Eye (tissue), 1 donor: ENCODE results near the gene HSP90B1.

Experiments
- DNase-seq: peaks from one replicate; pipeline ENCODE4 v3.0.0-alpha.2; 2015

Gene HSP90B1

GRCh38 chr12:103930787-103931735 lies 851 bp downstream of the HSP90B1 start:
- DNase-seq, result peak; percentile 71

DNA sequence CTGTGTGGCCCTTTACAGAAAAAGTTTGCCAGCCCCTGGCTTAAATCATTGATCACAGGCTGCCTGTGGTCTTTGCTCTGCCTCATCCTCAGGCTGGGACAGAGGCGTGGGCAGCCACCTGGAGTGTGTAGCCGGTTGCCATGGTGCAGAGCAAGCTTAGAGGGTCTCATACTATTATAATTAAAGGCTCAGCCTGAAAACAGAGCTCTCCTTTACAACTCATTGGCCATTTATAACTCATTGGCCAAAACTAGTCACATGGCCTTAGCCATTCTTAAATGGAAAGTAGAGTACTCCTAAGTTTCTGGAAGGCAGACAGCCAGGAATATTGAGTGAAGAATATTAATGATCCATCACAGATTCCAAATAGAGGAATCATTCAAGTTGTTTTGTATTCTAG lies 3.0 kb downstream of the HSP90B1 start:
- DNase-seq, result peak; percentile 24

- DNase-seq, result no peak
Measured at GRCh38 chr12:103936679-103937078, 6.5 kb downstream of the HSP90B1 start.

- no peak for DNase-seq
Measured at GRCh38 chr12:103944964-103945363, 14.8 kb downstream of the HSP90B1 start.

- no peak for DNase-seq
Measured at GRCh38 chr12:103947871-103948555, 17.8 kb downstream of the HSP90B1 start.

GRCh38 chr12:103948746-103949406 lies 18.7 kb downstream of the HSP90B1 start:
- DNase-seq, result no peak

DNA sequence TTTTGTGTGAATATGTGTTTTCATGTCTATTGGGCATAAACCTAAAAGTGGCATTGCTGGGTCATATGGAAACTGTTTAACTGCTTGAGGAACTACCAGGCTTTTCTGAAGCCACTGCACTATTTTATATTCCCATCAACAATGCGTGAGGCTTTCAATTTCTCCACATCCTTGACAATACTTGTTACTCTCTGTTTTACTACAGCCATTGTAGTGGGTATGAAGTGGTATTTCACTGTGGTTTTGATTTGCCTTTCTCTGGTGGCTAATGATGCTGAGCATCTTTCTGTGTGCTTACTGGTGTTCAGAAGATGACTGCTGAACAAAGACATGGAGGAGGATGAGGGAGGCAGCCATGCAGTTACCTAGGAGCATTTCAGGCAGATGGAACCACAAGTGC lies 22.3 kb downstream of the HSP90B1 start:
- no peak for DNase-seq

GRCh38 chr12:103955811-103956508 lies 25.8 kb downstream of the HSP90B1 start:
- DNase-seq, result peak; percentile 33

GRCh38 chr12:103956509-103957027 lies 26.4 kb downstream of the HSP90B1 start:
- DNase-seq, result no peak

- DNase-seq, result no peak
Measured at GRCh38 chr12:103957865-103958388, 27.7 kb downstream of the HSP90B1 start.

GRCh38 chr12:103958621-103959020 lies 28.4 kb downstream of the HSP90B1 start:
- DNase-seq, result no peak

- DNase-seq, result no peak
Measured at GRCh38 chr12:103960616-103961227, 30.5 kb downstream of the HSP90B1 start.

DNA sequence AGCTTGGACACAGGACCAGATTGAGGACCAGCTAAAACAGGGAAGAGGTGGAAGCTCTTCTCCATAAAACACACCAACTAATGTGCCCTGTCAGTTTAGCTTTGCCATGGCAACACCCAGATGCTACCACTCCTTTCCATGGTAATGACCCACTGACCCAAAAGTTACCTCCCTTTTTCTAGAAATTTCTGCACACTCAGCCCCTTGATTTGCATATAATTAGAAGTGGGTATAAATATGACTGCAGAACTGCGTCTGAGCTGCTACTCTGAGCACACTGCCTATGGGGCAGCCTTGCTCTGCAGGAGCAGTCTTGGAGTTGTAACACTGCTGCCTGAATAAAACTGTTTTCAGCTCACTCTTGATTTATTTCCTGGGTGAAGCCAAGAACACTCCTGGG lies 32.3 kb downstream of the HSP90B1 start:
- peak; percentile 15 for DNase-seq

GRCh38 chr12:103964805-103965204 lies 34.6 kb downstream of the HSP90B1 start:
- no peak for DNase-seq

DNA sequence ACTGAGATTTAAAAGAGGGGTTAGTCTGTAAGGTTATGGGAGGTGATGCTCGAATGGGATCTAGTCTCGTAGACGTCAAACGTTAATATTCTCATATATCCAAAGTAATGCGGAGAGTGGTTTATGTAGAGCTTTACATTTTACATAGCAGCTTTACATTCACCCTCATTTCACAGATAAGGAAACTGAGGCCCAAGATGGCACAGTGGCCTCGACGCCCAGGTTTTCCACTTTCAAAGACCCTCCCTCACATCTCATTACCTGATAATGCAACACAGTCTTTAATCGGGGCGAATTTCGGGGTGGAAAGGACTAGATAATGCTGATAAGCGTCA lies 35.0 kb downstream of the HSP90B1 start:
- no peak for DNase-seq

DNA sequence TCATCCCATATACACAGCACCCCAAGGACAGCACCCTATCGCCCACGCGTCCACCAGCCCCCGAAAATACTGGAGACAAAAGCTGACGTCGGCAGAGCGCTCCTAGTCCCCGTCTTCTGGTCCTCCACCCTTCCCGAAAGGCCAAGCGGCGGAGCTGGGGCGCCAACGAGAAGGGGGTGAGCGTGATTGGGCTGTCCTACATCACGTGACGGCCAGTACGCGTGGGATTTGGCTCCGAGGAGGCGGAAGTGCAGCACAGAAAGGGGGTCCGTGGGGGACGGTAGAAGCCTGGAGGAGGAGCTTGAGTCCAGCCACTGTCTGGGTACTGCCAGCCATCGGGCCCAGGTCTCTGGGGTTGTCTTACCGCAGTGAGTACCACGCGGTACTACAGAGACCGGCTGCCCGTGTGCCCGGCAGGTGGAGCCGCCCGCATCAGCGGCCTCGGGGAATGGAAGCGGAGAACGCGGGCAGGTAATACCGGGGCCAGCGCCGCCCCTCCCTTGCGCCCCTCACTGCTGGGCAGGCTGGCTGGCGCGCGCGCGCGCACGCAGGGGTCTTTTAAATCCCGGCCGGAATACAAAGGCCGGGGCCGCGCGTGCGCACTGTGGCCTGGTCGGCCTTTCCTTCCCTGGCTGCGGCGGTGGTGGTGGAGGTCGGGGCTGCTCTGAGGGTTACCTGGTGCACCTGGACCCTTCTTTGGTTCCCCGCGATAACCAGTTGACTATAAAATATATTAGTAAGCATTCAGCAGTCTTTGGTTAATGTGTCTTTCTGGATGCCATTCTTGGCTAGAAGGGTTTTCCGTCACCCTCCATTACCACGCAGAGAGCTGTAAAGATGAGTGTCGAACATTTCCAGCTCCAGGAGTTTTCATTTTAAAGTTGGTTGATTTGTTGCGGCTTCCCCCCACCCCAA lies 35.6 kb downstream of the HSP90B1 start, which contains the start of gene TDG:
TSS of gene TDG (plus strand) at position 283 of the 915 bp plus-strand sequence. CDS start at position 449, 166 bp downstream.
- peak; percentile 99 for DNase-seq

GRCh38 chr12:103966736-103967135 lies 36.5 kb downstream of the HSP90B1 start:
- no peak for DNase-seq

DNA sequence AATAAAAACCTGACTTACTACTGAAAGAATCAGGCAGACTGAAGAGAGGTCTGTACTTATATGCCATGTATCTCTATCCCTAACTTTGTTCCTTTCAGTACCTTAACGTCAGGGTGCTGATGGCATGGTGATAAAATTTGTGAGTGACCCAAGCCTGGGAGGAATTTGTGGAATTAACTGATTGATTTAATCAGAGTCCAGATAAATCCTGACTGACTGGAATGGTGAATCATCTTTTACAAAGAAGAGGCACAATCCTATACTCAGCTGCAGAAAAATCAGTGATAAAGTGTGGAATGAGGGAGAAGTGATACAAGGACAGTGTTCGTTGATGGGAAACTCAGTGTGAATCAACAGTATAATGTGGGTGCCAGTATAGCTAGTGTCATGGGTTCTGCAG lies 39.2 kb downstream of the HSP90B1 start:
- DNase-seq, result no peak

- no peak for DNase-seq
Measured at GRCh38 chr12:103973909-103974308, 43.7 kb downstream of the HSP90B1 start.

DNA sequence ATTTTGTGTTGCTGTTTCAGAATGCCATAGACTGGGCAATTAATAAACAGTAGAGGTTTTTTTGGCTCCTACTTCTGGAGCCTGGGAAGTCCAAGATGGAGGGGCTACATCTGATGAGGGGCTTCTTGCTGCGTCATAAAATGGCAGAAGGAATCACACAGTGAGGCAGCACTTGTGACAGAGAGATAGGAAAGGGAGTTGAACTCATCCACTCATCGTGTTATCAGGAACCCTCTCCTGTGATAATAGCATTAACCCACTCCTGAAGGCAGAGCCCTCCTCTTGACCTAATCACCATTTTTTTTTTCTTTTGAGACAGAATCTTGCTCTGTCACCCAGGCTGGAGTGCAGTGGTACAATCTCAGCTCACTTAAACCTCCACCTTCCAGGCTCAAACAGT lies 45.2 kb downstream of the HSP90B1 start:
- DNase-seq, result no peak
